Ammon's horn (tissue), 1 donor: Measurements from ENCODE around the gene B3GALT4.

Source experiments
- DNase-seq: peaks from one replicate; pipeline ENCODE4 v3.0.0-alpha.2; 2016; ENCODE audit warnings: low spot score

B3GALT4 gene

GRCh38 chr6:33292996-33293682, 16.2 kb downstream of the B3GALT4 start:
- DNase-seq = no peak

GRCh38 chr6:33294086-33294823, 17.3 kb downstream of the B3GALT4 start:
- no peak for DNase-seq

GRCh38 chr6:33295621-33296369, 18.9 kb downstream of the B3GALT4 start:
- DNase-seq = no peak

GRCh38 chr6:33296797-33297405, 20.0 kb downstream of the B3GALT4 start:
- no peak for DNase-seq

- no peak for DNase-seq
These were observed 20.6 kb downstream of the B3GALT4 start for GRCh38 chr6:33297406-33297955.

GRCh38 chr6:33297956-33298772, 21.2 kb downstream of the B3GALT4 start:
- DNase-seq = peak; percentile 69

GRCh38 chr6:33298773-33299236, 21.9 kb downstream of the B3GALT4 start, which contains the start of gene RGL2:
Gene RGL2 (minus strand): TSS chr6:33298942. CDS start chr6:33298610, 332 bp downstream.
- peak; percentile 86 for DNase-seq

- DNase-seq = peak; percentile 88
These were observed 22.5 kb downstream of the B3GALT4 start for GRCh38 chr6:33299237-33299944.

- no peak for DNase-seq
These were observed 25.0 kb downstream of the B3GALT4 start for GRCh38 chr6:33301877-33302276.

GRCh38 chr6:33304216-33304615, 27.3 kb downstream of the B3GALT4 start:
- DNase-seq = no peak

GRCh38 chr6:33305052-33305451, 28.1 kb downstream of the B3GALT4 start:
- DNase-seq = no peak

- DNase-seq = no peak
These were observed 29.4 kb downstream of the B3GALT4 start for GRCh38 chr6:33306356-33306755.

GRCh38 chr6:33312361-33313104, 35.6 kb downstream of the B3GALT4 start:
- peak; percentile 85 for DNase-seq

GRCh38 chr6:33313105-33313708, 36.3 kb downstream of the B3GALT4 start:
- peak; percentile 53 for DNase-seq

GRCh38 chr6:33313709-33314514, 37.0 kb downstream of the B3GALT4 start, which contains the start of gene TAPBP:
Gene TAPBP (minus strand): TSS chr6:33314078. CDS start chr6:33314041, 37 bp downstream.
- peak; percentile 73 for DNase-seq

- peak; percentile 62 for DNase-seq
These were observed 37.6 kb downstream of the B3GALT4 start for GRCh38 chr6:33314515-33314942.

- no peak for DNase-seq
These were observed 38.2 kb downstream of the B3GALT4 start for GRCh38 chr6:33314943-33315792.
